IMR-90 (cell line): ENCODE measurements around the gene RNF212. TPM values are rescaled to one million over a fixed set of nuclear protein-coding genes. Genes with fewer than 3 reads are reported as not detected.
A peak's percentile ranks its signal among the peaks of the same experiment; 100 is the strongest.

Source experiments
- ATAC-seq: fragments of 200-7000 bp; cut with Tn5 transposase; 2 replicates; pipeline ENCODE4 v1.9.1; 2020; ENCODE audit warnings: low read depth, mild to moderate bottlenecking, moderate library complexity
- BruUV-seq: library from RNA; stranded (reverse); fragments of 400-500 nt; replicated peaks from 2 replicates; lab custom pipeline; 2021; lab: Mats Ljungman, UMichigan
- CTCF ChIA-PET: fragments of 300-600 bp; formaldehyde crosslinking; extraction: SDS; loops from one replicate; lab custom pipeline; 2021; ENCODE audit warnings: antibody characterized with exemption; lab: Yijun Ruan, JAX
- POLR2A ChIA-PET: fragments of 300-600 bp; sonication (Branson Sonifier 250); formaldehyde crosslinking; loops from one replicate; lab custom pipeline; 2022; ENCODE audit warnings: antibody characterized with exemption; ENCODE audit not compliant: unreplicated experiment; lab: Charles Lee
- DNase-seq: peaks from one replicate; pipeline ENCODE4 v3.0.0; 2013
- H2AFZ ChIP-seq: replicated peaks from 2 replicates; pipeline ENCODE3; 2013; ENCODE audit warnings: low read length, mild to moderate bottlenecking; ENCODE audit not compliant: poor library complexity
- H2AK5ac ChIP-seq: 2 replicates; pipeline ENCODE4 v1.6.1; 2013; ENCODE audit warnings: low read depth, low read length, inconsistent platforms
- H2AK9ac ChIP-seq: replicated peaks from 2 replicates; pipeline ENCODE3; 2013; ENCODE audit warnings: mild to moderate bottlenecking, low read depth, low read length, moderate library complexity; ENCODE audit not compliant: poor library complexity
- H2BK120ac ChIP-seq: 2 replicates; pipeline ENCODE4 v1.6.1; 2013; ENCODE audit warnings: low read depth, low read length, inconsistent platforms
- H2BK15ac ChIP-seq: 3 replicates; pipeline ENCODE4 v1.6.1; 2013; ENCODE audit warnings: low read depth, low read length, inconsistent platforms
- H2BK20ac ChIP-seq: 2 replicates; pipeline ENCODE4 v1.6.1; 2013; ENCODE audit warnings: low read depth, mild to moderate bottlenecking, inconsistent platforms, low read length, moderate library complexity
- H2BK5ac ChIP-seq: 2 replicates; pipeline ENCODE4 v1.6.1; 2013; ENCODE audit warnings: mild to moderate bottlenecking, low read depth, low read length, inconsistent platforms; ENCODE audit not compliant: poor library complexity, severe bottlenecking
- H3K14ac ChIP-seq: replicated peaks from 2 replicates; pipeline ENCODE4 v1.6.1; 2013; ENCODE audit warnings: low read depth, low read length, inconsistent platforms
- H3K18ac ChIP-seq: 2 replicates; pipeline ENCODE4 v1.6.1; 2013; ENCODE audit warnings: low read depth, low read length, control low read depth
- H3K23ac ChIP-seq: 2 replicates; pipeline ENCODE4 v1.6.1; 2013; ENCODE audit warnings: low read depth, low read length, inconsistent platforms
- H3K27ac ChIP-seq: 2 replicates; pipeline ENCODE4 v1.5.1; 2013; ENCODE audit warnings: mild to moderate bottlenecking, control low read depth, low read length; ENCODE audit not compliant: insufficient read depth
- H3K27me3 ChIP-seq: 2 replicates; pipeline ENCODE4 v1.6.1; 2013; ENCODE audit warnings: low read length; ENCODE audit not compliant: control insufficient read depth, insufficient read depth
- H3K36me3 ChIP-seq: 2 replicates; pipeline ENCODE4 v1.6.1; 2013; ENCODE audit warnings: low read length, mixed read lengths; ENCODE audit not compliant: control insufficient read depth, insufficient read depth
- H3K4ac ChIP-seq: 2 replicates; pipeline ENCODE4 v1.6.1; 2013; ENCODE audit warnings: low read depth, low read length, inconsistent platforms
- H3K4me1 ChIP-seq: 2 replicates; pipeline ENCODE4 v1.6.1; 2013; ENCODE audit warnings: low read length, mixed read lengths; ENCODE audit not compliant: control insufficient read depth, insufficient read depth
- H3K4me2 ChIP-seq: 2 replicates; pipeline ENCODE4 v1.6.1; 2013; ENCODE audit warnings: low read depth, mild to moderate bottlenecking, control low read depth, low read length, moderate library complexity
- H3K4me3 ChIP-seq: 2 replicates; pipeline ENCODE4 v1.5.1; 2013; ENCODE audit warnings: low read depth, mild to moderate bottlenecking, control low read depth, low read length, moderate library complexity; ENCODE audit not compliant: insufficient read depth
- H3K56ac ChIP-seq: 2 replicates; pipeline ENCODE4 v1.6.1; 2013; ENCODE audit warnings: low read length, inconsistent platforms; ENCODE audit not compliant: insufficient read depth; ENCODE audit errors: extremely low read depth
- H3K79me1 ChIP-seq, 2 experiments: 2 replicates each; pipeline ENCODE4 v1.6.1; 2013; ENCODE audit warnings: low read length in 2 of 2, inconsistent platforms in 1 of 2, low read depth in 1 of 2
- H3K9ac ChIP-seq: 2 replicates; pipeline ENCODE4 v1.6.1; 2013; ENCODE audit warnings: low read depth, low read length, control low read depth
- H3K9me1 ChIP-seq: 2 replicates; pipeline ENCODE4 v1.6.1; 2013; ENCODE audit warnings: low read length, inconsistent platforms; ENCODE audit not compliant: insufficient read depth
- H3K9me3 ChIP-seq: 2 replicates; pipeline ENCODE4 v1.6.1; 2013; ENCODE audit warnings: low read length; ENCODE audit not compliant: control insufficient read depth, insufficient read depth
- H4K20me1 ChIP-seq: 2 replicates; pipeline ENCODE4 v1.6.1; 2013; ENCODE audit warnings: low read length, inconsistent platforms; ENCODE audit not compliant: insufficient read depth
- H4K5ac ChIP-seq: 2 replicates; pipeline ENCODE4 v1.6.1; 2013; ENCODE audit warnings: mild to moderate bottlenecking, low read depth, low read length, control low read depth
- H4K8ac ChIP-seq, 2 experiments: 2 replicates each; pipeline ENCODE4 v1.6.1; 2013; ENCODE audit warnings: low read depth in 2 of 2, low read length in 2 of 2, control low read depth in 1 of 2, inconsistent platforms in 1 of 2
- H4K91ac ChIP-seq: 2 replicates; pipeline ENCODE4 v1.6.1; 2013; ENCODE audit warnings: low read depth, low read length, inconsistent platforms; ENCODE audit not compliant: insufficient read depth
- BHLHE40 ChIP-seq: fragments of 150-350 bp; IDR thresholded peaks from 2 replicates; pipeline ENCODE4 v1.6.1; 2016; ENCODE audit warnings: mild to moderate bottlenecking, low read depth, low read length
- CEBPB ChIP-seq: IDR thresholded peaks from 2 replicates; pipeline ENCODE4 v1.6.1; 2012; ENCODE audit warnings: low read depth, low read length, improper control_type of control experiment
- CTCF ChIP-seq: conservative IDR thresholded peaks from 2 replicates; pipeline ENCODE4 v1.5.1; 2012; ENCODE audit warnings: mild to moderate bottlenecking, low read depth, low read length, improper control_type of control experiment
- FOS ChIP-seq: fragments of 150-350 bp; IDR thresholded peaks from 2 replicates; pipeline ENCODE4 v1.6.1; 2016; ENCODE audit warnings: low read depth, low read length
- MXI1 ChIP-seq: IDR thresholded peaks from 2 replicates; pipeline ENCODE4 v1.6.1; 2012; ENCODE audit warnings: low read depth, mild to moderate bottlenecking, low read length, moderate library complexity, borderline replicate concordance
- NFE2L2 ChIP-seq: fragments of 150-350 bp; IDR thresholded peaks from 2 replicates; pipeline ENCODE4 v1.6.1; 2016; ENCODE audit warnings: low read depth, mild to moderate bottlenecking, low read length
- POLR2A ChIP-seq: IDR thresholded peaks from 2 replicates; pipeline ENCODE4 v1.6.1; 2012; ENCODE audit warnings: mild to moderate bottlenecking, low read depth, low read length
- WGBS, 2 experiments: methylation state at CpG; one replicate each; pipeline versions ENCODE4 v1.1.5 to v1.1.7; 2013; ENCODE audit warnings: missing lambda C conversion rate in 2 of 2; ENCODE audit not compliant: insufficient read length in 1 of 2; ENCODE audit errors: extremely low coverage in 2 of 2; 5-methylcytosine and 5-hydroxymethylcytosine counted together
- dilution Hi-C: fragments of 300-500 bp; cut with HindIII; formaldehyde crosslinking; loops from one replicate; pipeline ENCODE4 v1.14.3; 2018; ENCODE audit warnings: low sequenced_read_pairs; ENCODE audit not compliant: unreplicated experiment
- in situ Hi-C: fragments of 300-500 bp; cut with MboI; formaldehyde crosslinking; loops from 3 replicates; pipeline ENCODE4 v1.14.3; 2019; ENCODE audit warnings: low sequenced_read_pairs, inconsistent platforms, mixed read lengths
- intact Hi-C: fragments of 100-400 bp; cut with micrococcal nuclease; formaldehyde crosslinking; loops from 2 replicates; pipeline ENCODE4 v1.10.0; 2022
- polyA plus RNA-seq, 3 experiments: library from polyadenylated mRNA; depleted of rRNA; stranded (reverse); fragments of >200 nt; gene quantifications; 2 replicates each; pipeline ENCODE4 v1.2.3, GENCODE V29; 2012; ENCODE audit warnings: low replicate concordance in 1 of 3
- total RNA-seq: library from RNA; depleted of rRNA; stranded (reverse); fragments of >200 nt; gene quantifications from 2 replicates; pipeline ENCODE4 v1.2.3, GENCODE V29; 2012

The RNF212 gene
- total and polyA plus RNA-seq, 2 of the 4 experiments (the other 2 are of a cell fraction): under 0.01 to 0.51 TPM

DNA sequence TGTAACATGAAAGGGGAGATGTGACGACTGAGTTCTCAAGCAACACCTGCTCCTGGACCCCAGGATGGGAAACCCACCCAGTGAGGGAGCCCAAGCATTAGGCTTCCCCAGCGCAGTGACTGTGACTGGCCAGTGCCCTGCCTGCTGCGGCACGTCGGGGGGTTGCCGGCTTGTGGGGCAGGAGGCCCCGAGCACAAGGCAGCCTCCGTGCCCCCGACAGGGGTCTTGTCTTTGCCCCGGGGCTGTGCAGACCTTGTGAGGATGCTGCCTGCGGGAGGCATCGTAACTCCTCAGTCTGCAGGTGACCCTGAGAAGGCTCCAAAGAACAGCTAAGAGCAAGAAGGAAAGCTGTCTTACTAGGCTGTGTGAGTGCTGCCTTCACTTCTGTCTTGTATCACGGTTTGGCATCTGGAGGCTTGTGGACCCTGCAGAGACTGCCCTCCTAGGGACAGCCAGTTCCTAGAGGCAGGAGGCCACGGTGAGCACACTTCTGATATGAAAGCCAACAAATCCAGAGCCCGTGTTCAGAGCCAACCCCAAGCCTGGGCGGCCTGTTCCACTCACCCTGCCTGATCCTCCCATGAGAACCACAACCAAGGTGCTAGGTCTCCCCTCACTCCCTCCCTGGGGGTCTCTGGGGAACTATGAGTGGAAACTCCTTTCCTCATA lies 54.2 kb downstream of the RNF212 start:
- no TSS peak for BruUV-seq
- no peak overlapping the region for H2BK5ac ChIP-seq
- no peak overlapping the region for H3K4ac ChIP-seq
- ATAC-seq (no peak), DNase-seq (no peak)
- no peak overlapping the region for H3K23ac ChIP-seq
- no peak overlapping the region for H3K4me2 ChIP-seq
- H3K27ac ChIP-seq: no peak overlapping the region
- no peak overlapping the region for H2BK15ac ChIP-seq
- dilution Hi-C loops: no loop called here
- H4K20me1 ChIP-seq: no peaks in the 10 kb centered on the region
- TF ChIP-seq MXI1 (no peak), POLR2A (no peak), CTCF (no peak), NFE2L2 (no peak), FOS (no peak), CEBPB (no peak), BHLHE40 (no peak)
- WGBS, 2 experiments: 61% methylated on average over 4 of the region's 16 CpGs; no CpG with 5 or more reads in 1 of the 2 experiments
- H2AFZ ChIP-seq: peak overlapping the region; percentile 55
- H3K4me3 ChIP-seq: no peak overlapping the region
- no peaks in the 10 kb centered on the region for H3K4me1 ChIP-seq
- intact Hi-C loops: no loop called here
- H3K27me3 ChIP-seq: peaks cover 58% of the 10 kb centered on the region
- H2BK20ac ChIP-seq: no peak overlapping the region
- no peak overlapping the region for H4K91ac ChIP-seq
- H3K36me3 ChIP-seq: no peaks in the 10 kb centered on the region
- no peaks in the 10 kb centered on the region for H3K79me1 ChIP-seq
- no peaks in the 10 kb centered on the region for H3K9me1 ChIP-seq
- H2AK9ac ChIP-seq: no peak overlapping the region
- no peak overlapping the region for H4K5ac ChIP-seq
- H2BK120ac ChIP-seq: no peak overlapping the region
- H4K8ac ChIP-seq: no peak overlapping the region
- H2AK5ac ChIP-seq: no peak overlapping the region
- no peaks in the 10 kb centered on the region for H3K9me3 ChIP-seq
- no peak overlapping the region for H3K18ac ChIP-seq
- ChIA-PET POLR2A (no interaction called here), CTCF (no interaction called here)
- H3K9ac ChIP-seq: no peak overlapping the region
- no peak overlapping the region for H3K56ac ChIP-seq
- in situ Hi-C loops: no loop called here
- H3K14ac ChIP-seq: no peak overlapping the region
